Right lobe of liver (tissue), 6 donors: ENCODE data around the gene TNRC18. TPM values are rescaled to one million over a fixed set of nuclear protein-coding genes. Genes with fewer than 3 reads are reported as not detected.
"Not testable (repeated sequence)": the region's sequence is repeated elsewhere in the genome, so short reads cannot be mapped to it uniquely, and the experiment has no call there.

Experiments used
- ATAC-seq, 4 donors: fragments of 200-7000 bp; cut with Tn5 transposase; one replicate each; pipeline ENCODE4 v1.9.1; 2020; ENCODE audit warnings: mild to moderate bottlenecking in 4 of 4, moderate library complexity in 4 of 4
- DNase-seq, 3 donors: peaks; one replicate each; pipeline ENCODE4 v3.0.0-alpha.2; 2020
- H3K27ac ChIP-seq, 3 donors: fragments of 200-600 bp; one replicate each; pipeline ENCODE4 v1.8.0; 2022
- H3K27me3 ChIP-seq, 2 donors: fragments of 200-600 bp; one replicate each; pipeline ENCODE4 v1.8.0; 2022
- H3K36me3 ChIP-seq, 4 donors: fragments of 200-600 bp; sonication (generic) in 1 of 4; one replicate each; pipeline versions ENCODE4 v1.5.1 to v1.8.0; 2017 to 2022; ENCODE audit warnings: control low read depth in 1 of 4
- H3K4me1 ChIP-seq, 4 donors: fragments of 200-600 bp; sonication (generic) in 1 of 4; one replicate each; pipeline versions ENCODE4 v1.5.1 to v1.8.0; 2017 to 2022; ENCODE audit warnings: control low read depth in 1 of 4
- H3K4me3 ChIP-seq, 3 donors: fragments of 200-600 bp; one replicate each; pipeline ENCODE4 v1.8.0; 2022
- H3K9me3 ChIP-seq, 4 donors: fragments of 200-600 bp; sonication (generic) in 1 of 4; one replicate each; pipeline versions ENCODE4 v1.5.1 to v1.8.0; 2017 to 2022; ENCODE audit warnings: control low read depth in 1 of 4
- POLR2A ChIP-seq: fragments of 450-650 bp; IDR thresholded peaks from one replicate; pipeline ENCODE4 v1.6.1; 2017; ENCODE audit warnings: antibody characterized with exemption, mild to moderate bottlenecking
- WGBS: methylation state at CpG from one replicate; pipeline ENCODE4 v1.1.6; 2018; ENCODE audit warnings: low coverage, low lambda C conversion rate; ENCODE audit not compliant: insufficient coverage; ENCODE audit errors: missing lambda C conversion rate; 5-methylcytosine and 5-hydroxymethylcytosine counted together
- intact Hi-C, 2 donors: fragments of 100-400 bp; cut with DNase I; formaldehyde crosslinking; loops; one replicate each; pipeline versions ENCODE4 v1.11.2 to v1.14.1; 2022
- total RNA-seq, 6 experiments: library from RNA; depleted of rRNA in 2 of 6; stranded (reverse); fragments of >200 nt in 2 of 6; fragmentation: NEBNext Ultra II Directional in 3 of 6; extraction: Animal tissue kit (Norgen Biotek cat#: 25700) in 3 of 6; gene quantifications; one replicate each; pipeline versions ENCODE4 v1.1.0 to v1.2.4, GENCODE V29; 2016 to 2023
- TF ChIP-seq, protein P1 (sequence below), 4 donors: fragments of 200-600 bp in 3 of 4; fragments of 450-650 bp in 1 of 4; IDR thresholded peaks; one replicate each; pipeline versions ENCODE4 v1.5.1 to v1.8.0; 2016 to 2022; ENCODE audit warnings: antibody characterized with exemption in 4 of 4, mild to moderate bottlenecking in 2 of 4
- donor health status: DM: no; HTN: yes; CAD: no.
- donor health status: DM: no; HTN: no; CAD: no.
- donor health status: DM: no; HTN: no; CAD: no.
- donor health status: DM: no; HTN: yes; CAD: no.
- donor health status: DM: no; HTN: yes; CAD: no.

Gene TNRC18
- total RNA-seq, 6 experiments from 2014 or later: 27.0 to 36.9 (median 30.5) TPM

DNA sequence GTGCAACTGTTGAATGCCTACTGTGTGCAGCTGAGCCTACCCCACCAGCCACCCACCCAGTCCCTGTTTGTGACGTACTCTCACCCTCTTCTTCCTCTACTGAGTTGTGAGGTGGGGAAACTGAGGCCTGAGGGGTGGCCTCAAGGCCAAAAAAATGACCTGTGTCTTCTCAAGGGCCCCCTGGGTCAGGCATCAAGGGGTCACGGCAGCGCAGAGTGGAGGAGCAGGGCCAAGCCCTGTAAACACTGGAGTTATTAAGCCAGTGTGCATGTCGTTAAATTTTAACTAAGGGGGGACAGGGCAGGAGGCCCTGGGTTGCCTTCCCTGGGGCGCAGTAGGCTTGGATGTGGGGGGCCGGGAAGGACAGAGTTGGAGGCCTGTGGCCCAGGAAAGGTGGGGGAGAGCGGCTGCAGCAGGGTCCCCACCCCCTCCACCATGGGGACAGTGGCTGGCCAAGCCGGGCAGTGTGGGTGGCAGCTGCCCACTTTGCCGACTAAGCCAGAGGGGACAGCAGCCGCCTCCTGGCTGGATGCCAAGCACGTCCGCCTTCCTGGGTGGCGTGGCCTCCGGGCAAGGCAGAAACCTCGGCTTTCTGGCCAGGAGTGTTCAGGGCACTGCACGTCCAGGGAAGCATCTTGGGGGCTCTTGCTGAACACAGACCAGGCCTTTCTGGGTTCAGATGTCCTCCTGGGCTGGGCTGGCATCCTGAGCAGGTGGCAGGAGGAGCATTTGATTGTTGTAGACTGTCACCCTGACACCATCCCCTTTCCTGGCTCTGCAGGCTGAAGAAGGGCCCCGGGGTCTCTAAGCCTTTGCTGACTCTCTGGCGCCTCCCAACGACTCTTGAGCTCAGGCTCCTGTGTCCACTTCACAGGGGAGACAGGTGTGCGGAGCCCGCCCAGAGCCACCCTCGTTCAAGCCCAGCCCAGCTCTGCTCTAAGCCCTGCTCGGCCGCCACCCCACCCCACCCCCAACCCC, 139.0 kb downstream of the TNRC18 start:
- intact Hi-C loops: no loop called here
- no peak overlapping the region for H3K27ac ChIP-seq

DNA sequence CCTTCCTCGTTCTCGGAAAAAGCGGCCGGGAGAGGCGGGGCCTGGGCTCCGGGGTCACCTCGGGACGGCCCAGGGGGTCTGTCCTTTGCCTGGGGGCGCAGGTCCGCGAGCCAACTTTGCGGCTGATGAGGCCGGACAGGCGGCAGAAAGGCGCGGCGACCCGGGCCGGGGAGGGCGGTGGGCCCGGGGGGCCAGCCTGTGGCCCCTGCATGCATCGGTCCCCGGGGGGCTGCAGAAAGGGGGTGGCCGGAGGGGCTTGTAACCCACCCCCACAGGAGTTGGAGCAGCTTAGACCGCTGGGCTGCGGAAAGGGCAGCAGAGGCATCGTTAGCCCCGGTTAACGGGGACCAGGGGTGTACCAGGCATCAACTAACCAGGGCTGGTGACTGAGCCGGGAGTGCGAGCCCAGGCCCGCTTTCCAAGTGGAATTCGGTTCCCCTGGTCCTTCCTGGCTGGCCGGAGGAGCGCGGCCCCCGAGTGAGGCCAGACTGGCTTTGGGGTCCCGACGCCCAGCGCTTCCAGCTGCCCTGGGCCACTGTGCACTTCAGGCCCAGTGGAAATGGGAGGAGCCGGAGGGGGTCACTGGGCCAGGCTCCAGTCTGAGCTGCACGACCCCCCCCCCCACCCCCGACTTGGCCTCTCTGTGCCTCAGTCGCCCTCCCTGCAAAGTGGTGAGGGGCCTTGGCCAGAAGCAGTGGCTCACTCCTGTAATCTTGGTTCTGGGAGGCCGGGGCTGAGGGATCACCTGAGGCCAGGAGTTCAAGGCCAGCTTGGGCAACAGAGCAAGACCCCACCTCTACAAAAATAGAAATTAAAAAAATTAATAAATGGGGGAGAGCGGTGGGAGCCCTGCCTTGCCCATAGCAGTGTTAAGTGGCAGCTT, 140.0 kb downstream of the TNRC18 start:
- DNase-seq (no peak), ATAC-seq (peak; percentile 39 to 55 (median 46))
- H3K4me3 ChIP-seq: peak overlapping the region; percentile 35 to 51 (median 39)
- peaks cover 0 to 14% (median 0%) of the 10 kb centered on the region in 4 donors for H3K4me1 ChIP-seq
- H3K27me3 ChIP-seq: no peaks in the 10 kb centered on the region
- no peak overlapping the region for H3K27ac ChIP-seq
- H3K36me3 ChIP-seq: no peaks in the 10 kb centered on the region
- intact Hi-C loops: no loop called here
- H3K9me3 ChIP-seq: no peaks in the 10 kb centered on the region
- 3% methylated on average over 14 of the region's 46 CpGs for WGBS
- TF ChIP-seq, protein P1, sequence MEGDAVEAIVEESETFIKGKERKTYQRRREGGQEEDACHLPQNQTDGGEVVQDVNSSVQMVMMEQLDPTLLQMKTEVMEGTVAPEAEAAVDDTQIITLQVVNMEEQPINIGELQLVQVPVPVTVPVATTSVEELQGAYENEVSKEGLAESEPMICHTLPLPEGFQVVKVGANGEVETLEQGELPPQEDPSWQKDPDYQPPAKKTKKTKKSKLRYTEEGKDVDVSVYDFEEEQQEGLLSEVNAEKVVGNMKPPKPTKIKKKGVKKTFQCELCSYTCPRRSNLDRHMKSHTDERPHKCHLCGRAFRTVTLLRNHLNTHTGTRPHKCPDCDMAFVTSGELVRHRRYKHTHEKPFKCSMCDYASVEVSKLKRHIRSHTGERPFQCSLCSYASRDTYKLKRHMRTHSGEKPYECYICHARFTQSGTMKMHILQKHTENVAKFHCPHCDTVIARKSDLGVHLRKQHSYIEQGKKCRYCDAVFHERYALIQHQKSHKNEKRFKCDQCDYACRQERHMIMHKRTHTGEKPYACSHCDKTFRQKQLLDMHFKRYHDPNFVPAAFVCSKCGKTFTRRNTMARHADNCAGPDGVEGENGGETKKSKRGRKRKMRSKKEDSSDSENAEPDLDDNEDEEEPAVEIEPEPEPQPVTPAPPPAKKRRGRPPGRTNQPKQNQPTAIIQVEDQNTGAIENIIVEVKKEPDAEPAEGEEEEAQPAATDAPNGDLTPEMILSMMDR (IDR thresholded peaks at IDR 0.05): no peak
- no peak for TF ChIP-seq POLR2A

More for the DNA sequence above, 139.0 kb downstream of the TNRC18 start:
- ATAC-seq: peak; percentile 70 to 87 (median 86)
- DNase-seq: peak; percentile 66 to 85 (median 84)
- Histone ChIP-seq H3K27me3 (no peaks in the 10 kb centered on the region), H3K4me3 (peak overlapping the region in 1 of 3 donors; percentile 27), H3K9me3 (no peaks in the 10 kb centered on the region), H3K36me3 (no peaks in the 10 kb centered on the region), H3K4me1 (peaks cover 0 to 14% (median 0%) of the 10 kb centered on the region in 4 donors)
- 18% methylated on average over 4 of the region's 24 CpGs for WGBS
- TF ChIP-seq, protein P1 (IDR thresholded peaks at IDR 0.05): peak in 1 of 4 donors; percentile 19
- no peak for TF ChIP-seq POLR2A

DNA sequence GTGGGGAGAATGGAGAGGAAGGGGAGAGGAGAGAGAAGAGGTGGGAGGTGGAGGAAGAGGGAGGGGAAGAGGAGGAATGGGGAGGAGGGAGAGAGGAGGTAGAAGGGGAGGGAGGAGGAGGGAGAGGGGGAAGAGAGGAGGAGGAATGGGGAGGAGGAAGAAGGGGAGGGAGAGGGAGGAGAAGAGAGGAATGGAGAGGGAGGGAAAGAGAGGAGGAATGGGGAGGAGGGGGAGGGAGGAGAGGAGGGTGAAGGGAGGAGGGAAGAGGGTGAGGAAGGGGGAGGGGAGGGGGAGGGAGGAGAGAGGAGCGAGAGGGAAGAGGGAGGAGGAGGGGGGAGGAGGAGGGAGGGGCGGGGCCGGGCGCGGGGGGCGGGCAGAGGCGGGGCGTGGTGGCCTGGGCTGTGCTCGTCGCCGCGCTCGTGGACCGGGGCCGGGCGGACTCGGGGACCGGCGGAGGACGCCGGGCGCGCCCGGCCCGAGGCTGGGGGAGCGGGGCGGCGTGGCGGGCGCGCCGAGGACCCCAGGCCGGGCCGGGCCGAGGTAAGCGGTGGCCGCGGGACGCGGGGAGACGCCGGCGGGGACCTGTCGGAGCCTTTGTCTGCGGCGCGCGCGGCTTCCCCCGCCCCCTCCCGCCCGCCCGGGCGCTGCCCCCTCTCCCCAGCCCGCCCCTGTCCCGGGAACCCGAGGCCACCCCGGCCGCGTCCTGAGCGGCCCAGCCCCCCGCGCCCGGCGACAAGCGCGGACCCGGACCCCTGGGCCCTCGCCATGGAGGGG, 140.9 kb downstream of the TNRC18 start, which contains the start of gene SLC29A4:
TSS of gene SLC29A4 (plus strand) at position 401 of the 774 bp plus-strand sequence. CDS start 4,874 bp downstream, outside the sequence.
- DNase-seq (peak; percentile 71 to 76 (median 73)), ATAC-seq (peak; percentile 67 to 80 (median 70))
- intact Hi-C loops: no loop called here
- Histone ChIP-seq H3K27me3 (no peaks in the 10 kb centered on the region), H3K27ac (no peak within 1 kb of the TSS), H3K36me3 (no peaks in the 10 kb centered on the region), H3K4me1 (peaks cover 0 to 14% (median 0%) of the 10 kb centered on the region in 4 donors), H3K4me3 (peak within 1 kb of the TSS; percentile 35 to 51 (median 39)), H3K9me3 (no peaks in the 10 kb centered on the region)
- 3% methylated on average over 5 of the region's 69 CpGs for WGBS
- TF ChIP-seq, protein P1 (IDR thresholded peaks at IDR 0.05): no peak
- no peak for TF ChIP-seq POLR2A

DNA sequence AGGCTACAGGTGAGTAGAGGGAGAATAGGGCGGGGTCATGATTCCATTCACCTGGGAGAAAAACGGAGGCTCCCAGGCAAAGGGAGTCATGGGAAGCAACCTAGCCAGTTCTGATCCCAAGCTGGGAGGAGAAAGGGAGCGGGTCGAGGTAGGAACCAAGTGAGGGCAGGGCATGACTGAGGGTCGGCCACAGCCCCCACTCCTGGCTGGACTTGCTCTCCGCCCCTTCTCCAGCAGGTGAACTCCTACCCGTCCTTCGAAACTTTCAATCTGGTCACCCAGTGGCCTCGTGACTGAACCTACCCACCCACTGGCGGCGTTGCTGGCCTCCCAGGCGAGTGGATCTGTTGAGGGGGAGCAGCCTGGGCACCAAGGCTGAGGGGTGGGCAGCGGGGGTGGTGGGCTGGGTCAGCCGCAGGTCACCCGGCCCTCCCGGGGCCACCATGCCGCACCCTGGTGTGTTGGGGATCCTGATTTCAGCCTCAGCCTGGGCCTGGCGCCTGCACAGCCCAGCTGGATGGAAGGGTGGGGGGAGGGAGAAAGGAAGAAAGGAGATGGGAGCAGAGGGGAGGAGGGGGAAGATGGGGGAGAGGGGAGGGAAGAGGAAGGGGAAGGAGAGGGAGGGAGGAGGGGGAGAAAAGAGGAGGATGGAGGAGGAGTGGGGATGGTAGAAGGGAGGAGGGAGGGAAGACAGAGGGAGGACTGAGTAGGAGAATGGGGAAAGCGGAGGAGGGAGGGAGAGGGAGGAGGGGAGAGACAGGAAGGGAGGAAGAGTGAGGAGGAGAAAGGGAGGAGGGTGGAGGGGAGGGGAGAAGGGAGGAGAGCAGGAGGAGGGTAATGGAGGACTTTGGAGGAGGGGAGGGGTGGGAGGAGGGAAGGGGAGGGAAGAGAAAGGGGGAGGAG, 141.8 kb downstream of the TNRC18 start:
- 41% methylated on average over 8 of the region's 19 CpGs for WGBS
- H3K27ac ChIP-seq, H3K4me3 ChIP-seq, DNase-seq, H3K9me3 ChIP-seq, H3K36me3 ChIP-seq, H3K27me3 ChIP-seq, ATAC-seq, intact Hi-C loops: not testable (repeated sequence)
- H3K4me1 ChIP-seq: peaks cover 0 to 14% (median 0%) of the 10 kb centered on the region in 4 donors
